HEK293 (cell line): Measurements from ENCODE around the gene SYNM.

Experiments
- CTCF ChIA-PET: fragments of 350-600 bp; formaldehyde crosslinking; extraction: SDS; loops from one replicate; lab custom pipeline; 2021; ENCODE audit warnings: antibody characterized with exemption; lab: Yijun Ruan, JAX
- POLR2A ChIA-PET: fragments of 300-600 bp; formaldehyde crosslinking; extraction: SDS; loops from one replicate; lab custom pipeline; 2020; ENCODE audit warnings: antibody characterized with exemption, inconsistent platforms; lab: Yijun Ruan, JAX
- H3K27ac ChIP-seq: fragments of 200-500 bp; sonication (Bioruptor generic); 2 replicates; pipeline ENCODE4 v1.5.1; 2014; ENCODE audit warnings: low read depth, low read length, control low read depth, inconsistent platforms; ENCODE audit errors: extremely low read depth
- H3K36me3 ChIP-seq, 2 experiments: fragments of 200-500 bp in 1 of 2; sonication (Bioruptor generic) in 1 of 2; 1 replicate in 1 of 2; 2 replicates in 1 of 2; pipeline ENCODE4 v1.5.1; 2014 to 2017; ENCODE audit warnings: inconsistent platforms in 2 of 2, low read length in 2 of 2; ENCODE audit not compliant: control insufficient read depth in 2 of 2, insufficient read depth in 1 of 2
- H3K4me1 ChIP-seq: fragments of 200-500 bp; sonication (Bioruptor generic); 2 replicates; pipeline ENCODE4 v1.5.1; 2014; ENCODE audit warnings: mild to moderate bottlenecking, low read length, inconsistent platforms; ENCODE audit not compliant: control insufficient read depth, insufficient read depth
- H3K4me3 ChIP-seq: 2 replicates; pipeline ENCODE4 v1.5.1; 2011; ENCODE audit warnings: low read depth, mild to moderate bottlenecking, control low read depth, low read length, moderate library complexity
- H3K9me3 ChIP-seq: fragments of 200-500 bp; sonication (Bioruptor generic); 2 replicates; pipeline ENCODE4 v1.5.1; 2014; ENCODE audit warnings: low read depth, low read length, inconsistent platforms; ENCODE audit not compliant: control insufficient read depth, insufficient read depth
- BCL6B ChIP-seq: fragments of 450-650 bp; formaldehyde crosslinking; IDR thresholded peaks from 2 replicates; pipeline ENCODE4 v1.5.1; 2017; ENCODE audit warnings: missing biosample characterization, missing genetic modification characterization
- FEZF1 ChIP-seq: fragments of 450-650 bp; formaldehyde crosslinking; IDR thresholded peaks from 2 replicates; pipeline ENCODE4 v1.5.1; 2016; ENCODE audit warnings: missing biosample characterization, missing genetic modification characterization
- GLI4 ChIP-seq: fragments of 450-650 bp; formaldehyde crosslinking; IDR thresholded peaks from 2 replicates; pipeline ENCODE4 v1.5.1; 2016; ENCODE audit warnings: missing biosample characterization, missing genetic modification characterization
- GLIS2 ChIP-seq: fragments of 450-650 bp; formaldehyde crosslinking; IDR thresholded peaks from 2 replicates; pipeline ENCODE4 v1.5.1; 2016; ENCODE audit warnings: missing biosample characterization, missing genetic modification characterization
- INSM2 ChIP-seq: fragments of 450-650 bp; formaldehyde crosslinking; IDR thresholded peaks from 2 replicates; pipeline ENCODE4 v1.5.1; 2016; ENCODE audit warnings: missing biosample characterization, missing genetic modification characterization
- MYNN ChIP-seq: fragments of 450-650 bp; formaldehyde crosslinking; IDR thresholded peaks from 2 replicates; pipeline ENCODE4 v1.5.1; 2016; ENCODE audit warnings: missing biosample characterization, missing genetic modification characterization, borderline replicate concordance
- OSR2 ChIP-seq: fragments of 450-650 bp; formaldehyde crosslinking; IDR thresholded peaks from 2 replicates; pipeline ENCODE4 v1.5.1; 2016; ENCODE audit warnings: missing biosample characterization, missing genetic modification characterization
- SP7 ChIP-seq: fragments of 450-650 bp; formaldehyde crosslinking; IDR thresholded peaks from 2 replicates; pipeline ENCODE4 v1.5.1; 2016; ENCODE audit warnings: missing biosample characterization, missing genetic modification characterization
- TCF7L2 ChIP-seq: IDR thresholded peaks from 2 replicates; pipeline ENCODE4 v1.6.1; 2011; ENCODE audit warnings: low read depth, mild to moderate bottlenecking, inconsistent platforms, low read length, moderate library complexity, borderline replicate concordance
- WT1 ChIP-seq: fragments of 450-650 bp; formaldehyde crosslinking; IDR thresholded peaks from 2 replicates; pipeline ENCODE4 v1.5.1; 2016; ENCODE audit warnings: missing biosample characterization, missing genetic modification characterization
- ZBTB7A ChIP-seq: fragments of 450-650 bp; formaldehyde crosslinking; IDR thresholded peaks from 2 replicates; pipeline ENCODE4 v1.5.1; 2016; ENCODE audit warnings: low read depth, missing biosample characterization, missing genetic modification characterization
- ZFHX2 ChIP-seq: fragments of 450-650 bp; formaldehyde crosslinking; conservative IDR thresholded peaks from 2 replicates; pipeline ENCODE4 v1.5.1; 2016; ENCODE audit warnings: missing biosample characterization, missing genetic modification characterization
- ZIC2 ChIP-seq: fragments of 450-650 bp; formaldehyde crosslinking; IDR thresholded peaks from 2 replicates; pipeline ENCODE4 v1.5.1; 2016; ENCODE audit warnings: missing biosample characterization, missing genetic modification characterization
- ZNF155 ChIP-seq: fragments of 450-650 bp; formaldehyde crosslinking; IDR thresholded peaks from 2 replicates; pipeline ENCODE4 v1.5.1; 2016; ENCODE audit warnings: missing biosample characterization, missing genetic modification characterization
- ZNF214 ChIP-seq: fragments of 450-650 bp; formaldehyde crosslinking; IDR thresholded peaks from 2 replicates; pipeline ENCODE4 v1.5.1; 2017; ENCODE audit warnings: missing biosample characterization, mild to moderate bottlenecking, missing genetic modification characterization, borderline replicate concordance
- ZNF266 ChIP-seq: fragments of 450-650 bp; formaldehyde crosslinking; IDR thresholded peaks from 2 replicates; pipeline ENCODE4 v1.5.1; 2016; ENCODE audit warnings: missing biosample characterization, missing genetic modification characterization, low read depth
- ZNF274 ChIP-seq, 2 experiments: fragments of 200-500 bp in 1 of 2; fragments of 450-650 bp in 1 of 2; sonication (Bioruptor generic) in 1 of 2; formaldehyde crosslinking in 1 of 2; IDR thresholded peaks; 2 replicates each; pipeline versions ENCODE4 v1.5.1 to v1.6.1; 2014 to 2016; ENCODE audit warnings: borderline replicate concordance in 1 of 2, inconsistent platforms in 1 of 2, low read length in 1 of 2, missing biosample characterization in 1 of 2, missing genetic modification characterization in 1 of 2
- ZNF292 ChIP-seq: fragments of 450-650 bp; formaldehyde crosslinking; IDR thresholded peaks from 2 replicates; pipeline ENCODE4 v1.5.1; 2016; ENCODE audit warnings: low read depth, missing biosample characterization, missing genetic modification characterization, borderline replicate concordance
- ZNF488 ChIP-seq: fragments of 450-650 bp; formaldehyde crosslinking; IDR thresholded peaks from 2 replicates; pipeline ENCODE4 v1.5.1; 2016; ENCODE audit warnings: missing biosample characterization, missing genetic modification characterization
- ZNF513 ChIP-seq: fragments of 450-650 bp; IDR thresholded peaks from 2 replicates; pipeline ENCODE4 v1.5.1; 2018; ENCODE audit warnings: missing biosample characterization, missing genetic modification characterization
- ZNF585B ChIP-seq: fragments of 450-650 bp; formaldehyde crosslinking; IDR thresholded peaks from 2 replicates; pipeline ENCODE4 v1.5.1; 2016; ENCODE audit warnings: missing biosample characterization, missing genetic modification characterization
- ZNF776 ChIP-seq: fragments of 450-650 bp; formaldehyde crosslinking; IDR thresholded peaks from 2 replicates; pipeline ENCODE4 v1.5.0; 2017; ENCODE audit warnings: missing biosample characterization, missing genetic modification characterization, borderline replicate concordance
- ZNF791 ChIP-seq: fragments of 450-650 bp; formaldehyde crosslinking; IDR thresholded peaks from 2 replicates; pipeline ENCODE4 v1.5.1; 2016; ENCODE audit warnings: missing biosample characterization, missing genetic modification characterization
- TF ChIP-seq, protein P1 (sequence below): fragments of 450-650 bp; formaldehyde crosslinking; IDR thresholded peaks from 2 replicates; pipeline ENCODE4 v1.5.1; 2016; ENCODE audit warnings: missing biosample characterization, missing genetic modification characterization

SYNM gene

GRCh38 chr15:99068186-99068585, 36.7 kb upstream of the SYNM start:
- Histone ChIP-seq H3K9me3 (no peaks in the 10 kb centered on the region), H3K4me3 (no peak overlapping the region), H3K4me1 (no peaks in the 10 kb centered on the region), H3K27ac (no peak overlapping the region), H3K36me3 (no peaks in the 10 kb centered on the region)
- POLR2A ChIA-PET = no interaction called here
- TF ChIP-seq ZNF214 (tag by site-specific recombination) = no peak
- CTCF ChIA-PET = interaction anchor here (0.8 to 3.5 kb wide), 4 partner anchors 8 to 549 kb away, joined by 3 to 11 read pairs (median 8); no protein-coding TSS in a partner anchor

DNA sequence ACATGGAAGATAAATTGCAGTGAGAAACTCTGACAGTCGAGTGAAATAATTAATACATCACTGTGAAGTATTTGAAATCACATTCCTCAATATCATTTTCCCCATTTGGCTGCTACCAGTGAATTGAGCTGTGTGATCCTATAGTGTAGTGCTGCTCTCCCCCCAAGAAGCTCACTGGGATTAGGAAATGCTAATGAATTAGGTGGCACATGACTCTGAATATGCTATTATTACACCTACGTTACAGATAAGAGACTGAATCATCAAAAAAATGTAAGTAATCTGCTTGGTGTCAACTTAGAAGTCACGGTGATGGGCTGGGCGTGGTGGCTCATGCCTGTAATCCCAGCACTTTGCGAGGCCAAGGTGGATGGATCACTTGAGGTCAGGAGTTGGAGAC, 34.7 kb upstream of the SYNM start:
- Histone ChIP-seq H3K9me3 (no peaks in the 10 kb centered on the region), H3K4me3 (no peak overlapping the region), H3K4me1 (no peaks in the 10 kb centered on the region), H3K27ac (no peak overlapping the region), H3K36me3 (no peaks in the 10 kb centered on the region)
- POLR2A ChIA-PET = no interaction called here
- CTCF ChIA-PET = interaction anchor here (0.7 to 3.5 kb wide), 8 partner anchors 9 to 642 kb away, joined by 3 to 11 read pairs (median 3); partner anchors contain the start of gene LRRC28
- TF ChIP-seq FEZF1 (no peak), OSR2 (tag by site-specific recombination) (peak; percentile 34; the same call in 1 of the 2 replicates), ZNF292 (tag by site-specific recombination) (no peak), INSM2 (no peak), ZNF155 (tag by site-specific recombination) (no peak), ZFHX2 (tag by site-specific recombination) (0 out of 2 replicates have a peak, but pooled peaks have one; percentile 22), ZNF776 (no peak), GLIS2 (no peak), BCL6B (tag by site-specific recombination) (no peak), ZNF274 (IDR thresholded peaks at IDR 0.05; ENCODE audit: low read length) (no peak), ZNF274 (tag by site-specific recombination; IDR thresholded peaks at IDR 0.05; ENCODE audit: borderline replicate concordance) (no peak), WT1 (tag by site-specific recombination) (no peak), GLI4 (tag by site-specific recombination) (no peak), TCF7L2 (no peak), MYNN (tag by site-specific recombination) (peak; percentile 74), ZBTB7A (tag by site-specific recombination) (no peak), ZIC2 (tag by site-specific recombination) (no peak), ZNF488 (tag by site-specific recombination) (no peak), ZNF791 (tag by site-specific recombination) (no peak), ZNF513 (tag by site-specific recombination) (no peak), ZNF266 (tag by site-specific recombination) (no peak), SP7 (tag by site-specific recombination) (peak; percentile 35; the same call in 1 of the 2 replicates), ZNF585B (tag by site-specific recombination) (no peak)
- TF ChIP-seq, protein P1, sequence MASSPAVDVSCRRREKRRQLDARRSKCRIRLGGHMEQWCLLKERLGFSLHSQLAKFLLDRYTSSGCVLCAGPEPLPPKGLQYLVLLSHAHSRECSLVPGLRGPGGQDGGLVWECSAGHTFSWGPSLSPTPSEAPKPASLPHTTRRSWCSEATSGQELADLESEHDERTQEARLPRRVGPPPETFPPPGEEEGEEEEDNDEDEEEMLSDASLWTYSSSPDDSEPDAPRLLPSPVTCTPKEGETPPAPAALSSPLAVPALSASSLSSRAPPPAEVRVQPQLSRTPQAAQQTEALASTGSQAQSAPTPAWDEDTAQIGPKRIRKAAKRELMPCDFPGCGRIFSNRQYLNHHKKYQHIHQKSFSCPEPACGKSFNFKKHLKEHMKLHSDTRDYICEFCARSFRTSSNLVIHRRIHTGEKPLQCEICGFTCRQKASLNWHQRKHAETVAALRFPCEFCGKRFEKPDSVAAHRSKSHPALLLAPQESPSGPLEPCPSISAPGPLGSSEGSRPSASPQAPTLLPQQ = no peak
